GM20431 (cell line): ENCODE data around the gene IQCN.

Source experiments
- in situ Hi-C: fragments of 300-500 bp; cut with MseI, MboI; formaldehyde crosslinking; loops from one replicate; pipeline ENCODE4 v1.15.0; 2020; ENCODE audit warnings: low sequenced_read_pairs; ENCODE audit not compliant: unreplicated experiment

Gene IQCN

GRCh38 chr19:18306209-18306887, 32.1 kb upstream of the IQCN start:
- in situ Hi-C loops: no loop called here

- in situ Hi-C loops: no loop called here
Observed at GRCh38 chr19:18304458-18305310, 30.4 kb upstream of the IQCN start.

GRCh38 chr19:18304208-18304457, 29.9 kb upstream of the IQCN start:
- in situ Hi-C loops: no loop called here

- in situ Hi-C loops: no loop called here
Observed at GRCh38 chr19:18301718-18302111, 27.5 kb upstream of the IQCN start.

- in situ Hi-C loops: no loop called here
Observed at GRCh38 chr19:18300930-18301717, 26.9 kb upstream of the IQCN start.

- in situ Hi-C loops: no loop called here
Observed at GRCh38 chr19:18299654-18300053, 25.4 kb upstream of the IQCN start.

GRCh38 chr19:18298601-18299000, 24.3 kb upstream of the IQCN start:
- in situ Hi-C loops: no loop called here

GRCh38 chr19:18297308-18297707, 23.1 kb upstream of the IQCN start:
- in situ Hi-C loops: no loop called here

- in situ Hi-C loops: no loop called here
Observed at GRCh38 chr19:18295034-18295451, 20.8 kb upstream of the IQCN start.

GRCh38 chr19:18294467-18294864, 20.2 kb upstream of the IQCN start:
- in situ Hi-C loops: no loop called here

GRCh38 chr19:18293642-18294466, 19.6 kb upstream of the IQCN start:
- in situ Hi-C loops: no loop called here

GRCh38 chr19:18292810-18293641, 18.8 kb upstream of the IQCN start:
- in situ Hi-C loops: no loop called here

GRCh38 chr19:18292462-18292809, 18.2 kb upstream of the IQCN start:
- in situ Hi-C loops: no loop called here

GRCh38 chr19:18291590-18292461, 17.6 kb upstream of the IQCN start:
- in situ Hi-C loops: no loop called here

- in situ Hi-C loops: no loop called here
Observed at GRCh38 chr19:18291019-18291524, 16.8 kb upstream of the IQCN start.

- in situ Hi-C loops: no loop called here
Observed at GRCh38 chr19:18290302-18291018, 16.2 kb upstream of the IQCN start.

GRCh38 chr19:18289471-18290301, 15.4 kb upstream of the IQCN start:
- in situ Hi-C loops: no loop called here
